Neural progenitor cell (in vitro differentiated cells): Measurements from ENCODE around the gene KSR1. TPM values are rescaled to one million over a fixed set of nuclear protein-coding genes. Genes with fewer than 3 reads are reported as not detected.
A peak's percentile ranks its signal among the peaks of the same experiment; 100 is the strongest.
"Not testable (repeated sequence)": the region's sequence is repeated elsewhere in the genome, so short reads cannot be mapped to it uniquely, and the experiment has no call there.

Experiments
- DNase-seq: peaks from one replicate; pipeline ENCODE4 v3.0.0-alpha.2; 2016; ENCODE audit warnings: low spot score
- H2AFZ ChIP-seq: fragments of 200-600 bp; sonication (generic); replicated peaks from 2 replicates; pipeline ENCODE4 v1.6.1; 2016; ENCODE audit warnings: antibody characterized with exemption
- H3F3A ChIP-seq: fragments of 200-600 bp; sonication (generic); 2 replicates; pipeline ENCODE4 v1.6.1; 2016; ENCODE audit warnings: antibody characterized with exemption, low read depth
- H3K27ac ChIP-seq: fragments of 200-600 bp; sonication (generic); 2 replicates; pipeline ENCODE4 v1.5.1; 2016; ENCODE audit warnings: mild to moderate bottlenecking
- H3K27me3 ChIP-seq: fragments of 200-600 bp; sonication (generic); 2 replicates; pipeline ENCODE4 v1.6.1; 2016; ENCODE audit warnings: mild to moderate bottlenecking, moderate library complexity
- H3K36me3 ChIP-seq: fragments of 200-600 bp; sonication (generic); 2 replicates; pipeline ENCODE4 v1.5.1; 2016
- H3K4me1 ChIP-seq: fragments of 200-600 bp; sonication (generic); 2 replicates; pipeline ENCODE4 v1.6.1; 2016; ENCODE audit warnings: mixed run types
- H3K4me2 ChIP-seq: fragments of 200-600 bp; sonication (generic); 2 replicates; pipeline ENCODE4 v1.6.1; 2016
- H3K4me3 ChIP-seq: fragments of 200-600 bp; sonication (generic); 2 replicates; pipeline ENCODE4 v1.5.1; 2016
- H3K79me2 ChIP-seq: fragments of 200-600 bp; sonication (generic); 2 replicates; pipeline ENCODE4 v1.6.1; 2016; ENCODE audit warnings: low read depth
- H3K9ac ChIP-seq: fragments of 200-600 bp; sonication (generic); 2 replicates; pipeline ENCODE4 v1.6.1; 2016
- H3K9me3 ChIP-seq: fragments of 200-600 bp; sonication (generic); 2 replicates; pipeline ENCODE4 v1.5.1; 2016; ENCODE audit warnings: low read depth
- H4K20me1 ChIP-seq: fragments of 200-600 bp; sonication (generic); 2 replicates; pipeline ENCODE4 v1.6.1; 2016; ENCODE audit warnings: low read depth
- H3K27ac Mint-ChIP-seq: 3 replicates; pipeline ENCODE4 v1.8.0; 2021; ENCODE audit warnings: mixed read lengths
- H3K27me3 Mint-ChIP-seq: 2 replicates; pipeline ENCODE4 v1.8.0; 2022; ENCODE audit warnings: low read depth, mild to moderate bottlenecking, inconsistent platforms, moderate library complexity, mixed read lengths; ENCODE audit not compliant: insufficient read depth
- H3K36me3 Mint-ChIP-seq: 3 replicates; pipeline ENCODE4 v1.8.0; 2021; ENCODE audit warnings: mixed read lengths
- H3K4me1 Mint-ChIP-seq: 3 replicates; pipeline ENCODE4 v1.8.0; 2021; ENCODE audit warnings: mixed read lengths
- H3K4me3 Mint-ChIP-seq: 3 replicates; pipeline ENCODE4 v1.8.0; 2021; ENCODE audit warnings: mild to moderate bottlenecking, moderate library complexity, mixed read lengths
- H3K9me3 Mint-ChIP-seq: 3 replicates; pipeline ENCODE4 v1.8.0; 2020; ENCODE audit warnings: mixed read lengths
- CTCF ChIP-seq: fragments of 200-600 bp; sonication (generic); IDR thresholded peaks from 2 replicates; pipeline ENCODE4 v1.5.1; 2017; ENCODE audit warnings: antibody characterized with exemption, mild to moderate bottlenecking
- EZH2 ChIP-seq: fragments of 200-600 bp; sonication (generic); IDR thresholded peaks from 2 replicates; pipeline ENCODE4 v1.6.1; 2017; ENCODE audit warnings: antibody characterized with exemption, mild to moderate bottlenecking, moderate library complexity
- EZH2phosphoT487 ChIP-seq: fragments of 200-600 bp; sonication (generic); IDR thresholded peaks from 2 replicates; pipeline ENCODE4 v1.6.1; 2017; ENCODE audit warnings: antibody characterized with exemption
- total RNA-seq: library from RNA; depleted of rRNA; stranded (reverse); fragments of >200 nt; gene quantifications from 2 replicates; pipeline ENCODE4 v1.2.3, GENCODE V29; 2015; ENCODE audit warnings: low replicate concordance

Gene KSR1
- total RNA-seq, 1 donor from 2014 or later = 16.4 TPM

GRCh38 chr17:27640790-27641189, 184.5 kb downstream of the KSR1 start:
- H3K36me3 ChIP-seq = no peaks in the 10 kb centered on the region
- Mint-ChIP-seq H3K9me3 (no peaks in the 10 kb centered on the region), H3K4me3 (no peak overlapping the region), H3K27me3 (peaks cover 5% of the 10 kb centered on the region), H3K36me3 (no peaks in the 10 kb centered on the region), H3K4me1 (no peaks in the 10 kb centered on the region), H3K27ac (no peak overlapping the region)
- no peaks in the 10 kb centered on the region for H3K9me3 ChIP-seq
- no peak overlapping the region for H2AFZ ChIP-seq
- H3K27me3 ChIP-seq = no peaks in the 10 kb centered on the region
- no peak overlapping the region for H3K4me3 ChIP-seq
- no peaks in the 10 kb centered on the region for H4K20me1 ChIP-seq
- TF ChIP-seq CTCF = no peak
- no peak for TF ChIP-seq EZH2phosphoT487
- no peak for TF ChIP-seq EZH2
- H3K27ac ChIP-seq = no peak overlapping the region
- H3K4me2 ChIP-seq = no peak overlapping the region
- no peaks in the 10 kb centered on the region for H3F3A ChIP-seq
- DNase-seq = no peak
- no peaks in the 10 kb centered on the region for H3K4me1 ChIP-seq
- H3K79me2 ChIP-seq = no peaks in the 10 kb centered on the region
- H3K9ac ChIP-seq = no peak overlapping the region

- Histone ChIP-seq H3K9me3 (no peaks in the 10 kb centered on the region), H3K79me2 (no peaks in the 10 kb centered on the region), H2AFZ (no peak overlapping the region), H3K4me1 (no peaks in the 10 kb centered on the region), H3F3A (no peaks in the 10 kb centered on the region), H3K27ac (no peak overlapping the region), H4K20me1 (no peaks in the 10 kb centered on the region), H3K4me2 (no peak overlapping the region), H3K36me3 (no peaks in the 10 kb centered on the region), H3K27me3 (no peaks in the 10 kb centered on the region), H3K9ac (no peak overlapping the region), H3K4me3 (no peak overlapping the region)
- Mint-ChIP-seq H3K4me1 (peaks cover 7% of the 10 kb centered on the region), H3K27ac (no peak overlapping the region), H3K27me3 (peaks cover 6% of the 10 kb centered on the region), H3K36me3 (no peaks in the 10 kb centered on the region), H3K4me3 (peak overlapping the region; percentile 22), H3K9me3 (no peaks in the 10 kb centered on the region)
- TF ChIP-seq EZH2phosphoT487 (no peak), EZH2 (no peak), CTCF (no peak)
- no peak for DNase-seq
Observed at GRCh38 chr17:27644586-27644985, 188.3 kb downstream of the KSR1 start.

- not testable (repeated sequence) for H3K9me3 Mint-ChIP-seq, H3K4me1 Mint-ChIP-seq, H3K4me2 ChIP-seq, H2AFZ ChIP-seq, H3K27me3 Mint-ChIP-seq, H3K4me3 Mint-ChIP-seq, H3K36me3 ChIP-seq, H3K27me3 ChIP-seq, H3K79me2 ChIP-seq, H3K9me3 ChIP-seq, H3K4me1 ChIP-seq, H3K27ac Mint-ChIP-seq, DNase-seq, H3K36me3 Mint-ChIP-seq, H3F3A ChIP-seq, H3K4me3 ChIP-seq, H4K20me1 ChIP-seq, H3K27ac ChIP-seq, H3K9ac ChIP-seq
Observed at GRCh38 chr17:27645621-27646020, 189.4 kb downstream of the KSR1 start.

GRCh38 chr17:27646232-27646631, 190.0 kb downstream of the KSR1 start:
- H4K20me1 ChIP-seq = no peaks in the 10 kb centered on the region
- Mint-ChIP-seq H3K36me3 (no peaks in the 10 kb centered on the region), H3K27me3 (peaks cover 6% of the 10 kb centered on the region), H3K9me3 (no peaks in the 10 kb centered on the region), H3K27ac (no peak overlapping the region), H3K4me3 (no peak overlapping the region), H3K4me1 (peaks cover 7% of the 10 kb centered on the region)
- TF ChIP-seq EZH2 = no peak
- no peak for TF ChIP-seq EZH2phosphoT487
- TF ChIP-seq CTCF = no peak
- H3K4me3 ChIP-seq = no peak overlapping the region
- H3F3A ChIP-seq = no peaks in the 10 kb centered on the region
- no peaks in the 10 kb centered on the region for H3K36me3 ChIP-seq
- no peaks in the 10 kb centered on the region for H3K4me1 ChIP-seq
- DNase-seq = no peak
- H3K9me3 ChIP-seq = no peaks in the 10 kb centered on the region
- no peaks in the 10 kb centered on the region for H3K79me2 ChIP-seq
- H3K27ac ChIP-seq = no peak overlapping the region
- no peaks in the 10 kb centered on the region for H3K27me3 ChIP-seq
- H3K4me2 ChIP-seq = no peak overlapping the region
- H3K9ac ChIP-seq = no peak overlapping the region
- no peak overlapping the region for H2AFZ ChIP-seq
